AG09309 (cell line): ENCODE data around the gene CGB5.
A peak's percentile ranks its signal among the peaks of the same experiment; 100 is the strongest.
"Not testable (repeated sequence)": the region's sequence is repeated elsewhere in the genome, so short reads cannot be mapped to it uniquely, and the experiment has no call there.

ENCODE experiments used
- DNase-seq: peaks from one replicate; pipeline ENCODE4 v3.0.0-alpha.2; 2010; ENCODE audit warnings: low read depth
- H3K4me3 ChIP-seq: 2 replicates; pipeline ENCODE4 v1.5.1; 2011; ENCODE audit warnings: mild to moderate bottlenecking, low read depth, low read length, moderate library complexity; ENCODE audit not compliant: control insufficient read depth
- CTCF ChIP-seq: IDR thresholded peaks from 2 replicates; pipeline ENCODE4 v1.5.1; 2011; ENCODE audit warnings: mild to moderate bottlenecking, low read depth, low read length, inconsistent platforms; ENCODE audit not compliant: insufficient read depth, control insufficient read depth; ENCODE audit errors: missing control alignments

Gene CGB5

DNA sequence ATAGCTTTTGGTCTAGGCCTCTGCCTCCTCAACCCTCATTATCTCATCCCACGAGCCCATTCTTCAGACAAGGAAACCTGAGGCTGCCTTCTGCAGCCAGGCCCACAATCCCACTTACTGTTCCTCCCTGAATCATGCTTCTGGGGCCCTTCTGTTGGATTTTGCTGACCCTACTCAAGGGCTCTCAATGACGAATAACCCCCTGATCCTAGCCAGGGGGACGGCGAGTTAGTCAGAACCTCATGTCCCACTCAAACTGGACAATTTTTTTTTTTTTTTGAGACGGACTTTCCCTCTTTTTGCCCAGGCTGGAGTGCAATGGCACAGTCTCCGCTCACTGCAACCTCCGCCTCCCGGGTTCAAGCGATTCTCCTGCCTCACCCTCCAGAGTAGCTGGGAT, 21.5 kb upstream of the CGB5 start:
- no peak for TF ChIP-seq CTCF
- DNase-seq: no peak
- H3K4me3 ChIP-seq: no peak overlapping the region

DNA sequence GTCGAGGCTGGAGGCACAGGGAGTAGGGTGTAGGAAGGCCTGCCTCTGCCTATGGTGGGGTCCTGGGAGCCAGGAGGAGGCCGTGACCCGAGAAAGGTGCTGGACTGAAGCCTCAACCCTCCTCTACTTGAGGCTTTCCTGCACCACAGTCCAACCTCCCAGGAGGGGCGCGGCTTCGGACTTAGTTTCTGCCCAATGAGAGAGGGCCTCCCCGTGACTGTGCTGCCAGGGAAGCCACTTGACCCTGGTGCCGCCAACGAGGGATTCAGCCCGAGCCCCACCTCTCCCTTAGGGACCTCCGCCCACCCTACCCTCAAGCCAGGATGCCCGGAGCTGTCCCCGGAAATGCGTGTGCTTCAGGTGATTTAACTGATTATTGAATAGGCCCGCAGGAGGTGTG, 19.4 kb upstream of the CGB5 start, which contains the start of gene CGB3:
TSS of gene CGB3 (minus strand) at position 101 of the 400 bp plus-strand sequence. CDS start 362 bp downstream, outside the sequence.
- not testable (repeated sequence) for DNase-seq

GRCh38 chr19:49025088-49025487, 18.6 kb upstream of the CGB5 start:
- H3K4me3 ChIP-seq, DNase-seq: not testable (repeated sequence)

More for the DNA sequence above, 19.4 kb upstream of the CGB5 start, which contains the start of gene CGB3:
- H3K4me3 ChIP-seq: not testable (repeated sequence)

- not testable (repeated sequence) for DNase-seq, H3K4me3 ChIP-seq
Observed at GRCh38 chr19:49025599-49025998, 18.0 kb upstream of the CGB5 start.

DNA sequence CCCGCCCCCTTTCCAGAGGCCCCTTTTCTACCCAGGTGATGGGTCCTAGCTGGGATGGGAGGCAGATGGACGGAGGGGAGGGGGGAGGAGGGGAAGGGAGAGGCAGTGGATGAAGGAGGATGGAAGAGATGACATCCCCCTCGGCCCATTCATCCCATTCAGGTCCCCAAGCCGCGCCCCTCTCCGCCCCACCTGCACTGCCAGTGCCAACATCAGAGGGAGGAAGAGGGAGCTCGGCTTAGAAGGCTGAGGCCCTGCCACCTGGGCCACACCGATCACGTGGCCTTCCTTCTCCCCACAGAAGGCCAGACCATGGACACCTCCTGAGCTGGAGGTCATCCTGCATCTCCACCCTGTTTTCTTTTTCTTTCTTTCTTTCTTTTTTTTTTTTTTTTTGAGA, 15.0 kb upstream of the CGB5 start:
- not testable (repeated sequence) for DNase-seq, H3K4me3 ChIP-seq

DNA sequence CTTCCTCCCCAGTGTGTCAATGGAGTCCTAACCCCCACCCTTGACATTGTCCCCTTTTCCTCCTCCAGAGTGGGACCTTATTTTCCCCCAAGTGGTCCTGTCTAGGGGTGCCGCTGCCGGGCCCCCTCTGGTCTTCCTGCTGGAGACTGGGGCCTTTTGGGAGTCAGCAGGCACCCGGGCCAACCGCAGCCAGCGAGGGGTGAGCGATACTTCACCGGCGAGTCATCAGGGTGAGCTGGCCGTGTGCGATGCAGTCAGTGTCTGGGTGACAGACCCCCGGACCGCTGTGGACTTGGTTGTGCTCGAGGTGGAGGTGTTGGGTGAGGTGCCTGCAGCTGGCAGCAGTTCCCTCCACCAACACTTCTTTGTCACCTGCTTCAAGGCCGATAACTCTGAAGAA, 13.9 kb upstream of the CGB5 start:
- DNase-seq, H3K4me3 ChIP-seq: not testable (repeated sequence)

- H3K4me3 ChIP-seq, DNase-seq: not testable (repeated sequence)
Observed at GRCh38 chr19:49030323-49030722, 13.3 kb upstream of the CGB5 start.

DNA sequence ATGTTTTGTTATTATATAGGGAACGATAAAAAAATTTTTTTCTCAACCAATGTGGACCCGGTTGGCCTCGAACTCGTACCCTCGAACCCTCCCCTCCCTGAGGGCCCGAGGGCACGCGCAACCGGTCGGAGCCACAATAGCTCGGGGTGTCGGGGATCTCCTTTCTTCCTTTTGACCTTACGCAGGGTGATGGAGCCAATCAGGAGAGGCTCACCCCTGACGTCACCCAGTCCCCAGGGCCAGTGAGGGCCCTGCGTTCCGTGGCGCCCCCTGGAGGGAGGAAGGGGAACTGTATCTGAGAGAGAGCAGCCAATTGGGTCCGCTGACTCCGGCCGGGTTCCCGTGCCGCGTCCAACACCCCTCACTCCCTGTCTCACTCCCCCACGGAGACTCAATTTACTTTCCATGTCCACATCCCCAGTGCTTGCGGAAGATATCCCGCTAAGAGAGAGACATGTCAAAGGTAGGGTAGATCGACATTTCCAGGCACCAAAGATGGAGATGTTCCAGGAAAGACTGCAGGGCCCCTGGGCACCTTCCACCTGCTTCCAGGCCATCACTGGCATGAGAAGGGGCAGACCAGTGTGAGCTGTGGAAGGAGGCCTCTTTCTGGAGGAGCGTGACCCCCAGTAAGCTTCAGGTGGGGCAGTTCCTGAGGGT, 11.9 kb upstream of the CGB5 start, which contains the start of gene CGB2:
TSS of gene CGB2 (plus strand) at position 249 of the 660 bp plus-strand sequence. CDS start at position 455, 206 bp downstream.
- peak; percentile 21 for TF ChIP-seq CTCF
- not testable (repeated sequence) for H3K4me3 ChIP-seq, DNase-seq

DNA sequence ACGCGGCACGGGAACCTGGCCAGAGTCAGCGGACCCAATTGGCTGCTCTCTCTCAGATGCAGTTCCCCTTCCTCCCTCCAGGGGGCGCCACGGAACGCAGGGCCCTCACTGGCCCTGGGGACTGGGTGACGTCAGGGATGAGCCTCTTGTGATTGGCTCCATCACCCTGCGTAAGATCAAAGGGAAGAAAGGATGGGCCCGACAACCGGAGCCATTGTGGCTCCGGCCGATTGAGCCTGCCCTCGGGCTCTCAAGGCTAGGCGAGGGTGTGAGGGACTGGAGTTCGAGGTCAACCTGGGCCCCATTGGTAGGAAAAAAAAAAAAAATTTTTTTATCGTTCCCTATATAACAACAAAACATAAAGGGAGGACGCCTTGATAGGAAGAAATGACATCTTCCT, 6.8 kb upstream of the CGB5 start, which contains the start of gene CGB1:
TSS of gene CGB1 (minus strand) at position 81 of the 400 bp plus-strand sequence. CDS start 184 bp downstream, outside the sequence.
- not testable (repeated sequence) for H3K4me3 ChIP-seq
- TF ChIP-seq CTCF: peak; percentile 33

GRCh38 chr19:49038111-49038510, 5.5 kb upstream of the CGB5 start:
- not testable (repeated sequence) for H3K4me3 ChIP-seq, DNase-seq

More for the DNA sequence above, 6.8 kb upstream of the CGB5 start, which contains the start of gene CGB1:
- not testable (repeated sequence) for DNase-seq

DNA sequence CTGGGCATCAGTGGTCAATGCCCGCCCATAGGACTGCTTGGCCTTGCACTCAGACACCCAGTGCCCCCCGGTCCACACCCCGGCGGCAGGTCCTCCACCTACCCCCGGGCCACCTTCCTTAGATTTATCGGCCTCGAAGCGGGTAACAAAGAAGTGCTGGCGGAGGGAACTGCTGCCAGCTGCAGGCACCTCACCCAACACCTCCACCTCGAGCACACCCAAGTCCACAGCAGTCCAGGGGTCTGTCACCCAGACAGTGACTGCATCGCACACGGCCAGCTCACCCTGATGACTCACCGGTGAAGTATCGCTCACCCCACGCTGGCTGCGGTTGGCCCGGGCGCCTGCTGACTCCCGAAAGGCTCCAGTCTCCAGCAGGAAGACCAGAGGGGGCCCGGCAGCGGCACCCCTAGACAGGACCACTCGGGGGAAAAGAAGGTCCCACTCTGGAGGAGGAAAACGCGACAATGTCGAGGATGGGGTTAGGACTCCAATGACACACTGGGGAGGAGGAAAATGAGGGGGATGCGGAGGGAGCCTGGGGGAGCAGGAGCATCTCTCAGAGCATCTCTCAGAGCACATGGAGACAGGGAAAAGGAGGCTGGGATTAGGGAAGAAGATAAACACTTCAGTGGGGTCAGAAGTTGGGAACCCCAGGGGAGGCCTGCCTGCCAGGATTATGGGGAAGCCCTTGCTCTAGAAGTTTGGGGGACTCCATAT, 4.9 kb upstream of the CGB5 start:
- DNase-seq, H3K4me3 ChIP-seq: not testable (repeated sequence)

DNA sequence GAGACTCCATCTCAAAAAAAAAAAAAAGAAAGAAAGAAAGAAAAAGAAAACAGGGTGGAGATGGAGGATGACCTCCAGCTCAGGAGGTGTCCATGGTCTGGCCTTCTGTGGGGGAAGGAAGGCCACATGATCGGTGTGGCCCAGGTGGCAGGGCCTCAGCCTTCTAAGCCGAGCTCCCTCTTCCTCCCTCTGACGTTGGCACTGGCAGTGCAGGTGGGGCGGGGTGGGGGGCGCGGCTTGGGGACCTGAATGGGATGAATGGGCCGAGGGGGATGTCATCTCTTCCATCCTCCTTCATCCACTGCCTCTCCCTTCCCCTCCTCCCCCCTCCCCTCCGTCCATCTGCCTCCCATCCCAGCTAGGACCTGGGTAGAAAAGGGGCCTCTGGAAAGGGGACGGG, 3.9 kb upstream of the CGB5 start:
- DNase-seq, H3K4me3 ChIP-seq: not testable (repeated sequence)
